Fibroblast of mammary gland (primary cell): ENCODE measurements around the gene NSMCE4A.
"Not testable (repeated sequence)": the region's sequence is repeated elsewhere in the genome, so short reads cannot be mapped to it uniquely, and the experiment has no call there.

Source experiments
- DNase-seq: peaks from one replicate; pipeline ENCODE4 v3.0.0-alpha.2; 2010; ENCODE audit warnings: low read depth
- H3K4me3 ChIP-seq: 2 replicates; pipeline ENCODE4 v1.5.1; 2011; ENCODE audit warnings: low read depth, mild to moderate bottlenecking, low read length, moderate library complexity; ENCODE audit not compliant: control insufficient read depth
- TF ChIP-seq, protein P1 (sequence below): conservative IDR thresholded peaks from 2 replicates; pipeline ENCODE4 v1.5.1; 2011; ENCODE audit warnings: low read depth, low read length, inconsistent platforms; ENCODE audit not compliant: control insufficient read depth, insufficient read depth

Gene NSMCE4A

DNA sequence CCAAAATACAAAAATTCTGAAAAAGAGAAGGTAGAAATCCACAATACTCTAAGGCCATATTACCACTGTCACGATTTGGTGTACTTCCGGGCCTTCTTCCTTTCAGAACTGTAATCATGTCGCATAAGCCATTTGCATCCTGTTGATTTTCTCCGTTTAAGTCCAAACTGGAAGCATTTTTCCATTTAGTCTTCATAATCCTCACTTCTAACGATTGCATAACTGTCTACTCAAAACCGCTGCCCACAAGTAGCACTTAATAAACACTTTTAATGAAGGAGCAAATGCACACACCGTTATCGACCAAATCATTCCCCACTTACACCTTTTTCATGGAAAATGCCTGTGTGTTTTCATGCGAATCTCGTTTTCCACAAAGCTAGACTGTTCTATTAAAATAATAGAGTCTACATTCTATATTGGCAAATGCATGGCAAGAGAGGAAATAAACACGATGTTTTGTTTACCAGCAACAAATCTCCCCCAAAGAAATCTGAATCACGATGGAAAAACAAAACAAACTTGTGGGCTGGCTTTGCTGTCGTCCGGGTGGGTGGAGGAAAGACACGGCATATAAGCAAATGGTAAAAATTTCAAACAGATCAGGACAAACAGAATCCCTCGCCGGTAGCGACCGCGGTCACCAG lies 48.2 kb downstream of the NSMCE4A start:
- peak; percentile 24 for DNase-seq
- TF ChIP-seq, protein P1, sequence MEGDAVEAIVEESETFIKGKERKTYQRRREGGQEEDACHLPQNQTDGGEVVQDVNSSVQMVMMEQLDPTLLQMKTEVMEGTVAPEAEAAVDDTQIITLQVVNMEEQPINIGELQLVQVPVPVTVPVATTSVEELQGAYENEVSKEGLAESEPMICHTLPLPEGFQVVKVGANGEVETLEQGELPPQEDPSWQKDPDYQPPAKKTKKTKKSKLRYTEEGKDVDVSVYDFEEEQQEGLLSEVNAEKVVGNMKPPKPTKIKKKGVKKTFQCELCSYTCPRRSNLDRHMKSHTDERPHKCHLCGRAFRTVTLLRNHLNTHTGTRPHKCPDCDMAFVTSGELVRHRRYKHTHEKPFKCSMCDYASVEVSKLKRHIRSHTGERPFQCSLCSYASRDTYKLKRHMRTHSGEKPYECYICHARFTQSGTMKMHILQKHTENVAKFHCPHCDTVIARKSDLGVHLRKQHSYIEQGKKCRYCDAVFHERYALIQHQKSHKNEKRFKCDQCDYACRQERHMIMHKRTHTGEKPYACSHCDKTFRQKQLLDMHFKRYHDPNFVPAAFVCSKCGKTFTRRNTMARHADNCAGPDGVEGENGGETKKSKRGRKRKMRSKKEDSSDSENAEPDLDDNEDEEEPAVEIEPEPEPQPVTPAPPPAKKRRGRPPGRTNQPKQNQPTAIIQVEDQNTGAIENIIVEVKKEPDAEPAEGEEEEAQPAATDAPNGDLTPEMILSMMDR = no peak
- H3K4me3 ChIP-seq = peak overlapping the region; percentile 81

DNA sequence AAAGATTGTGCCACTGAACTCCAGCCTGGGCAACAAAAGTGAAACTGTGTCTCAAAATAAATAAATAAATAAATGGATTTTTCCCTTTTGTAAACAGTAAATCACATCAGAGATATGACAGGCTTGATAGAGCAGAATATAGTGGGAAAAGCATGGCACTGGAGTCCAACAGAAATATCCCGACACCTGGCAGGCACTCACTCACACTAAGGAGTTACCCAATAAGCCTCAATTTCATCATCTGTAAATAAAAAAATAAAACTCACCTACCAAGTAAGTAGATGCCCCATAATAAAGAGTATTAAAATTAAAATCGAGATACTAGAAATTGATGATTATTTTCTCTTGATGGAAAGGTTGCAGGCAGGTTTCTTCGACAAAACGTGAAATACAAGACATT lies 48.9 kb downstream of the NSMCE4A start:
- DNase-seq = no peak
- H3K4me3 ChIP-seq = no peak overlapping the region
- TF ChIP-seq, protein P1 = no peak

DNA sequence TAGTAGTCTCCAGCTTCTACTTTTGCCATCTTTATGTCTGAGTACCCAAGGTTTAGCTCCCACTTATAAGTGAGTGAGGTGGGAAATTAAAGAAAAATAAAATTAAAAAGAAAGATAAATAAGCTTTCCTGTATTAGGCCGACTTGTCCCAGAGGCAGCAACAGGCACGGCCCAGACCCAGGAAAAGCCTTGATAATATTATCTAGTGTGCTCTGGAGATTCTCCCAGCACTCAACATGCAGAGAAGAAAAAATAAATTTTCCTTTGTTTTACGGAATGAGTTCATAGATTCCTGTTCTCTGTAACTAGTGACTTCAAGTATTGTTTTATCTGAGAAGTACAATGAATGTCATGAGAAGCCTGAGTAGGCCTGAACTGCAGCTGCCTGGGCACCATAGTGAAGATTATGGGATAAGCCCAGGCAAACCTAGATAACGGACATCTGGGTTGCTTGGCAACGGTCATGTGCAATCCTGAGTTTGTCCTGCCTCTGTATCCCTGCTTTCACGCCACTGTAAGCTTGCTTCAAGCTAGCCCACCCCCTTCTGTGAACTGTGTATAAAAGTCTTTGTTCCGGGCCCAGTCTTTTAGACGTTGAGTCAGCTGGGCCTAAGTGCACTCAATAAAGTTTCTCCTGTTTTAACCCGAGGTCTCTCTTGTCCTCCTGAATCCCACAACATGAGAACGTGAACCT lies 53.6 kb downstream of the NSMCE4A start:
- no peak for DNase-seq
- H3K4me3 ChIP-seq = no peak overlapping the region
- TF ChIP-seq, protein P1 = no peak

DNA sequence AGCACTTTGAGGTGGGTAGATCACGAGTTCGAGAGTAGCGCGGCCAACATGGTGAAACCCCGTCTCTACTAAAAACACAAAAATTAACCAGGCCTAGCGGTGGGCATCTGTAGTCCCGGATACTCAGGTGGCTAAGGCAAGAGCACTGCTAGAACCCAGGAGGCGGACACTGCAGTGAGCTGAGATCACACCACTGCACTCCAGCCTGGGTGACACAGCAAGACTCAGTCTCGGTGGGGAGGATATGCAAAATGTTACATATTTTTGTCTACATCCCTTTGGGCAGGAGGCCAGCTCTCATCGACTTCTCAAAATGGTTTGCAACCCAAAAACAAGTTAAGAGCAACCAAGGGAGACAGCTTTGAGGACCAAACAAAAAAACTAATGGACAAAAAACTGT lies 55.4 kb downstream of the NSMCE4A start:
- TF ChIP-seq, protein P1 = no peak
- DNase-seq = no peak
- no peak overlapping the region for H3K4me3 ChIP-seq

DNA sequence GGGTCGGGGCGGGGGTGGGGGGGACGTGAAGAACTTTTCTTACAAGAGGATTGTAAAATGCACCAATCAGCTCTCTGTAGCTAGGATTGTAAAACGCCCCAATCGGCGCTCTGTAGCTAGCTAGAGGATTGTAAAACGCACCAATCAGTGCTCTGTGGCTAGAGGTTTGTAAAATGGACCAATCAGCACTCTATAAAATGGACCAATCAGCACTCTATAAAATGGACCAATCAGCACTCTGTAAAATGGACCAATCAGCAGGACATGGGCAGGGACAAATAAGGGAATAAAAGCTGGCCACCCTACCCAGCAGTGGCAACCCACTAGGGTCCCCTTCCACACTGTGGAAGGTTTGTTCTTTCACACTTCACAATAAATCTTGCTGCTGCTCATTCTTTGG lies 56.2 kb downstream of the NSMCE4A start:
- H3K4me3 ChIP-seq, DNase-seq: not testable (repeated sequence)

DNA sequence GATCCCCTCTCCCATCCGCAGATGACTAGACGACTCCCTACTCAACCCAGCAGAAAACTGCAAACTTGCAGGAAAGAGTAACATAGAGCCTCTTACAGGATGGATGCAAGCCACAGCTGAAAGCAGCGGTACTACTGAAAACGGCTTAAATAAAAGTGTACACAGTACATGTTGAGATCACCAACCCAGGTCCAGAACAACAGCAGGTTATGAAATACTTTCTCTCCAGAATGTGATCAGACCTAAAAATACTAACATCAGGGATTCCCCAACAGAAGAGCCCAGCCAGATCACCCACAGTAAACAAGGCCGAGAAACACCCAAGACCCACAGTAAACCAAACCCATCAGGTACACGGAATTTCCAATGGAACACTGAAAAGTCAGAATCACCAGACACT lies 60.4 kb downstream of the NSMCE4A start:
- TF ChIP-seq, protein P1 = no peak
- DNase-seq = no peak
- no peak overlapping the region for H3K4me3 ChIP-seq

DNA sequence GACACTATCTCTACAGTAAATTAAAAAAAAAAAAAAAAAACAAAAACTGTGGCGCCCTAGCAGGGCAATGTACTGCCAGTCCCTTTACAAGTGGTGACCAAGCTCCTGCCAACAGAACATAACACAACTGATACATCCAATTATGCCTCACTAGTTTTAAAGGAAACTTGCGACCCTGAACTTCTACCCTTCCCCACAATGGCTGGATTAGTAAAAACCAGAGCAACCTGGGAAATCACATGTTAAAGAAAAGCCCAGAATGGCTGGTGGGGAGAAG lies 63.7 kb downstream of the NSMCE4A start:
- TF ChIP-seq, protein P1 = no peak
- no peak for DNase-seq
- no peak overlapping the region for H3K4me3 ChIP-seq
